ENCODE data around the gene AGPAT3.
"Not testable (repeated sequence)": the region's sequence is repeated elsewhere in the genome, so short reads cannot be mapped to it uniquely, and the experiment has no call there.

The AGPAT3 gene

GRCh38 chr21:43864962-43865539 is at the start of gene AGPAT3:
Gene AGPAT3 (plus strand): TSS chr21:43865223. CDS start chr21:43959682, 94,459 bp downstream.
- DNase-seq: peak; percentile 50

GRCh38 chr21:43815991-43816390 is 49.0 kb upstream of the AGPAT3 start:
- no peak for DNase-seq

- no peak for DNase-seq
Observed at GRCh38 chr21:43816611-43817071, 48.4 kb upstream of the AGPAT3 start.

- DNase-seq: no peak
Observed at GRCh38 chr21:43817157-43818086, 47.6 kb upstream of the AGPAT3 start.

- DNase-seq: no peak
Observed at GRCh38 chr21:43818685-43819084, 46.3 kb upstream of the AGPAT3 start.

- no peak for DNase-seq
Observed at GRCh38 chr21:43819511-43820405, 45.3 kb upstream of the AGPAT3 start.

GRCh38 chr21:43820466-43820865 is 44.6 kb upstream of the AGPAT3 start:
- DNase-seq: no peak

GRCh38 chr21:43822166-43822565 is 42.9 kb upstream of the AGPAT3 start:
- DNase-seq: not testable (repeated sequence)

GRCh38 chr21:43822741-43823140 is 42.3 kb upstream of the AGPAT3 start:
- DNase-seq: not testable (repeated sequence)

GRCh38 chr21:43824333-43825241 is 40.4 kb upstream of the AGPAT3 start:
- no peak for DNase-seq

- DNase-seq: no peak
Observed at GRCh38 chr21:43825242-43825935, 39.6 kb upstream of the AGPAT3 start.

- no peak for DNase-seq
Observed at GRCh38 chr21:43825936-43826622, 38.9 kb upstream of the AGPAT3 start.

GRCh38 chr21:43826623-43826974 is 38.4 kb upstream of the AGPAT3 start:
- DNase-seq: no peak

- no peak for DNase-seq
Observed at GRCh38 chr21:43827015-43827611, 37.9 kb upstream of the AGPAT3 start.

GRCh38 chr21:43829161-43829560 is 35.9 kb upstream of the AGPAT3 start:
- DNase-seq: no peak

- DNase-seq: no peak
Observed at GRCh38 chr21:43829575-43830119, 35.4 kb upstream of the AGPAT3 start.

- DNase-seq: no peak
Observed at GRCh38 chr21:43832158-43832550, 32.9 kb upstream of the AGPAT3 start.

- no peak for DNase-seq
Observed at GRCh38 chr21:43832648-43833047, 32.4 kb upstream of the AGPAT3 start.

GRCh38 chr21:43834146-43834905 is 30.7 kb upstream of the AGPAT3 start:
- no peak for DNase-seq

All from stimulated activated CD4-positive, alpha-beta T cell treated with anti-CD3 and anti-CD28 coated beads, Interleukin-4, amount 100 ng/mL, for 1 hour (primary cell).